ENCODE data around the gene FBLN1. TPM values are rescaled to one million over a fixed set of nuclear protein-coding genes. Genes with fewer than 3 reads are reported as not detected.

Gene FBLN1
- polyA plus RNA-seq, 1 of the 3 experiments (the other 2 are of a cell fraction): 147 TPM

DNA sequence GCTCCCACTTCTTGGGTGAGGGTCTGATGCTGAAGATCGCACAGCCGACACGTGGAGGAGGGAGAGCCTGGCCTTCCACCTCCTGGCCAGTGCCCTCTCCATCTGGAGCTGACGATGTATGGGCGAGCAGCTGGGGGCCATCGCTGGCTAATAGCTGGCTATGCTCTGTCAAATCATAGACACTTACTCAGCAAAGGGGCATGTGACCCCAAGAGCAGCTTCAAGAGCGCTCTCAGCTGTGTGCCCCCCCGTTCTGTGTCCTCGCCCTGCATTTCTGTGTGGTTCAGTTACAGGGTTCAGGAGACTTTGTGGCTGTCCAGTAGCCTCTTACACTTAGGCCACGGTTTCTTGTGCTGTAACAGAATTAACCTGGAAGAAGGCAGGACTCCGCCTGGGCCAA, 26.4 kb downstream of the FBLN1 start:
- H4K20me1 ChIP-seq (ENCODE audit: insufficient read depth): no peaks in the 10 kb centered on the region
- H3K27me3 ChIP-seq (ENCODE audit: insufficient read depth): no peaks in the 10 kb centered on the region
- POLR2A ChIA-PET: interaction anchor here (1.2 kb wide), 1 partner anchor 24 kb away, joined by 3 read pairs; no protein-coding TSS in a partner anchor
- CTCF ChIA-PET: interaction anchor here (0.8 to 1.2 kb wide), 2 partner anchors 24 to 26 kb away, joined by 3 read pairs; partner anchors contain the start of gene FBLN1
- DNase-seq: no peak
- no peak overlapping the region; a peak in 1 of 4 replicates for H3K27ac ChIP-seq (ENCODE audit: low read depth in 2 of 2, low read length in 1 of 2)
- TF ChIP-seq MAX (IDR thresholded peaks at IDR 0.05; ENCODE audit: low read depth): no peak
- TF ChIP-seq USF2 (IDR thresholded peaks at IDR 0.05; ENCODE audit: borderline replicate concordance, low read depth, low read length): no peak
- no peak for TF ChIP-seq POLR2AphosphoS5 (IDR thresholded peaks at IDR 0.05; ENCODE audit: low read depth, low read length)
- no peak for TF ChIP-seq SIN3A (IDR thresholded peaks at IDR 0.05; ENCODE audit: borderline replicate concordance, low read depth, low read length)
- TF ChIP-seq RFX5 (IDR thresholded peaks at IDR 0.05; ENCODE audit: low read length): no peak
- no peak for TF ChIP-seq RAD21 (IDR thresholded peaks at IDR 0.05; ENCODE audit: low read length)
- no peak for TF ChIP-seq USF1 (IDR thresholded peaks at IDR 0.05; ENCODE audit: borderline replicate concordance, low read depth)
- TF ChIP-seq CTCF (IDR thresholded peaks at IDR 0.05): no peak
- no peak for TF ChIP-seq TAF1 (IDR thresholded peaks at IDR 0.05; ENCODE audit: borderline replicate concordance, low read depth, low read length)
- no peak for TF ChIP-seq YY1 (IDR thresholded peaks at IDR 0.05; ENCODE audit: low read depth)
- no peak for TF ChIP-seq FOXM1 (IDR thresholded peaks at IDR 0.05; ENCODE audit: low read depth)
- TF ChIP-seq EZH2phosphoT487 (IDR thresholded peaks at IDR 0.05; ENCODE audit: borderline replicate concordance, low read depth): no peak
- TF ChIP-seq EP300 (IDR thresholded peaks at IDR 0.05; ENCODE audit: borderline replicate concordance in 1 of 2, low read depth in 1 of 2, low read length in 1 of 2): no peak
- TF ChIP-seq RXRA (IDR thresholded peaks at IDR 0.05; ENCODE audit: borderline replicate concordance, low read depth): no peak
- TF ChIP-seq ELF1 (IDR thresholded peaks at IDR 0.05): no peak
- TF ChIP-seq MEF2A (IDR thresholded peaks at IDR 0.05; ENCODE audit: borderline replicate concordance, low read depth): no peak
- no peak for TF ChIP-seq RCOR1 (IDR thresholded peaks at IDR 0.05; ENCODE audit: low read length)
- TF ChIP-seq PBX3 (IDR thresholded peaks at IDR 0.05): no peak
- H3K9ac ChIP-seq: no peak overlapping the region
- H3K4me2 ChIP-seq: no peak overlapping the region
- H3K79me2 ChIP-seq (ENCODE audit: insufficient read depth): no peaks in the 10 kb centered on the region
- no peak overlapping the region for H3K4me3 ChIP-seq (ENCODE audit: low read depth in 2 of 2, low read length in 1 of 2)
- no peak overlapping the region for H2AFZ ChIP-seq (ENCODE audit: low read depth)
- H3K36me3 ChIP-seq (replicated peaks in 1 of 2; ENCODE audit: control insufficient read depth in 1 of 2, insufficient read depth in 2 of 2, low read length in 1 of 2): peaks cover 8 to 28% of the 10 kb centered on the region in 2 experiments
- peaks cover 0 to 32% of the 10 kb centered on the region in 2 experiments; a peak in 1 of 4 replicates for H3K4me1 ChIP-seq (ENCODE audit: control insufficient read depth in 1 of 2, insufficient read depth in 2 of 2, low read depth in 1 of 2, low read length in 1 of 2)
- H3K9me2 ChIP-seq: no peaks in the 10 kb centered on the region
- no peaks in the 10 kb centered on the region for H3F3A ChIP-seq (replicated peaks; ENCODE audit: insufficient read depth)
- WGBS (ENCODE audit: low lambda C conversion rate): 96% methylated on average over 9 of the region's 11 CpGs
- no peaks in the 10 kb centered on the region for H3K9me3 ChIP-seq
